ENCODE results near the gene HLA-C.

- TF ChIP-seq TAF1 (IDR thresholded peaks at IDR 0.05; ENCODE audit: borderline replicate concordance, low read depth, low read length) = no peak
- TF ChIP-seq POLR2A (IDR thresholded peaks at IDR 0.05; ENCODE audit: low read depth, low read length) = no peak
- TF ChIP-seq POLR2AphosphoS5 (IDR thresholded peaks at IDR 0.05; ENCODE audit: low read depth, low read length) = no peak
Observed at GRCh38 chr6:31247813-31248212, 24.1 kb downstream of the HLA-C start.
